B cell (primary cell): ENCODE data around the gene PPP6R1. TPM values are rescaled to one million over a fixed set of nuclear protein-coding genes. Genes with fewer than 3 reads are reported as not detected.

Source experiments
- ATAC-seq: fragments of 200-7000 bp; cut with Tn5 transposase; one replicate; pipeline ENCODE4 v1.10.0; 2021; ENCODE audit warnings: low read depth, mild to moderate bottlenecking, moderate number of reproducible peaks, moderate library complexity
- CTCF ChIA-PET: fragments of 350-600 bp; sonication (Branson Sonifier 250); formaldehyde crosslinking; loops from one replicate; lab custom pipeline; 2021; ENCODE audit warnings: antibody characterized with exemption, inconsistent platforms; lab: Charles Lee
- POLR2A ChIA-PET: fragments of 350-600 bp; sonication (Branson Sonifier 250); formaldehyde crosslinking; loops from one replicate; lab custom pipeline; 2021; ENCODE audit warnings: antibody characterized with exemption; lab: Charles Lee
- DNase-seq: peaks from one replicate; pipeline ENCODE4 v3.0.0; 2013
- H2AFZ ChIP-seq: 2 replicates; pipeline ENCODE4 v1.6.1; 2012; ENCODE audit warnings: mild to moderate bottlenecking, low read depth, low read length; ENCODE audit not compliant: insufficient read depth, poor library complexity, severe bottlenecking
- H3K27ac ChIP-seq, 2 donors: 1 replicate in 1 of 2; 2 replicates in 1 of 2; pipeline ENCODE4 v1.5.1; 2012 to 2013; ENCODE audit warnings: low read length in 2 of 2, mild to moderate bottlenecking in 2 of 2, moderate library complexity in 1 of 2
- H3K27me3 ChIP-seq, 4 experiments: fragments of 200-600 bp in 1 of 4; sonication (generic) in 1 of 4; replicated peaks in 1 of 4; 1 replicate in 2 of 4; 2 replicates in 2 of 4; pipeline versions ENCODE4 v1.6.1 to v1.7.0; 2013 to 2016; ENCODE audit warnings: low read length in 3 of 4, mild to moderate bottlenecking in 2 of 4, mixed read lengths in 1 of 4, moderate library complexity in 1 of 4; ENCODE audit not compliant: insufficient read depth in 4 of 4, control insufficient read depth in 3 of 4; ENCODE audit errors: control extremely low read depth in 1 of 4
- H3K36me3 ChIP-seq, 2 experiments: replicated peaks in 1 of 2; 1 replicate in 1 of 2; 2 replicates in 1 of 2; pipeline versions ENCODE4 v1.6.1 to v1.7.1; 2013; ENCODE audit warnings: low read length in 1 of 2; ENCODE audit not compliant: insufficient read depth in 2 of 2, control insufficient read depth in 1 of 2; ENCODE audit errors: control extremely low read depth in 1 of 2, extremely low read depth in 1 of 2
- H3K4me1 ChIP-seq, 2 donors: fragments of 200-600 bp in 1 of 2; sonication (generic) in 1 of 2; 1 replicate in 1 of 2; 2 replicates in 1 of 2; pipeline versions ENCODE4 v1.5.1 to v1.6.1; 2013 to 2017; ENCODE audit warnings: low read length in 2 of 2; ENCODE audit not compliant: control insufficient read depth in 2 of 2, insufficient read depth in 2 of 2
- H3K4me2 ChIP-seq: replicated peaks from 2 replicates; pipeline ENCODE3; 2012; ENCODE audit warnings: mild to moderate bottlenecking, low read depth, low read length; ENCODE audit not compliant: poor library complexity, severe bottlenecking
- H3K4me3 ChIP-seq, 5 experiments: fragments of 200-600 bp in 1 of 5; sonication (generic) in 1 of 5; 1 replicate in 3 of 5; 2 replicates in 2 of 5; pipeline versions ENCODE4 v1.5.1 to v1.7.0; 2011 to 2016; ENCODE audit warnings: low read length in 4 of 5, mild to moderate bottlenecking in 4 of 5, low read depth in 2 of 5, control low read depth in 1 of 5, moderate library complexity in 1 of 5; ENCODE audit not compliant: insufficient read depth in 1 of 5; ENCODE audit errors: control extremely low read depth in 1 of 5, extremely low read depth in 1 of 5
- H3K79me2 ChIP-seq: fragments of 200-600 bp; sonication (generic); one replicate; pipeline ENCODE4 v1.6.0; 2016; ENCODE audit warnings: low read length; ENCODE audit not compliant: control insufficient read depth, insufficient read depth
- H3K9ac ChIP-seq: fragments of 200-600 bp; sonication (generic); 2 replicates; pipeline ENCODE4 v1.6.1; 2017; ENCODE audit warnings: mild to moderate bottlenecking, low read length, moderate library complexity
- H3K9me3 ChIP-seq, 3 donors: one replicate each; pipeline versions ENCODE4 v1.6.1 to v1.7.1; 2013; ENCODE audit warnings: low read length in 2 of 3; ENCODE audit not compliant: control insufficient read depth in 2 of 3, insufficient read depth in 1 of 3; ENCODE audit errors: control extremely low read depth in 1 of 3
- H4K20me1 ChIP-seq: 2 replicates; pipeline ENCODE4 v1.6.0; 2012; ENCODE audit warnings: mild to moderate bottlenecking, low read length; ENCODE audit not compliant: insufficient read depth, control insufficient read depth, poor library complexity, severe bottlenecking
- H3K27ac Mint-ChIP-seq: one replicate; pipeline ENCODE4 v1.8.0; 2021; ENCODE audit warnings: mixed read lengths
- H3K27me3 Mint-ChIP-seq: one replicate; pipeline ENCODE4 v1.8.0; 2021; ENCODE audit warnings: mixed read lengths
- H3K4me1 Mint-ChIP-seq: one replicate; pipeline ENCODE4 v1.8.0; 2021; ENCODE audit warnings: mixed read lengths
- H3K4me3 Mint-ChIP-seq: one replicate; pipeline ENCODE4 v1.8.0; 2021; ENCODE audit warnings: mixed read lengths
- H3K9me3 Mint-ChIP-seq: one replicate; pipeline ENCODE4 v1.8.0; 2022; ENCODE audit warnings: mixed read lengths; ENCODE audit not compliant: insufficient read depth
- CTCF ChIP-seq: fragments of 200-600 bp; IDR thresholded peaks from one replicate; pipeline ENCODE4 v1.8.0; 2022; ENCODE audit warnings: antibody characterized with exemption, mild to moderate bottlenecking
- EZH2 ChIP-seq: IDR thresholded peaks from 2 replicates; pipeline ENCODE4 v1.6.1; 2012; ENCODE audit warnings: borderline replicate concordance, low read depth, mild to moderate bottlenecking, moderate library complexity, low read length; ENCODE audit not compliant: insufficient read depth, poor library complexity, severe bottlenecking
- WGBS: methylation state at CpG from one replicate; pipeline ENCODE4 v1.1.5; 2013; ENCODE audit warnings: missing lambda C conversion rate; ENCODE audit not compliant: insufficient coverage; 5-methylcytosine and 5-hydroxymethylcytosine counted together
- intact Hi-C: fragments of 100-400 bp; cut with micrococcal nuclease; formaldehyde crosslinking; loops from one replicate; pipeline ENCODE4 v1.10.0; 2022
- polyA plus RNA-seq: library from polyadenylated mRNA; depleted of rRNA; stranded (reverse); fragments of >200 nt; gene quantifications from 2 replicates; pipeline ENCODE4 v1.2.3, GENCODE V29; 2012
- total RNA-seq, 2 donors: library from RNA; stranded (reverse); fragments of 120-200 nt in 1 of 2; gene quantifications; 1 replicate in 1 of 2; 2 replicates in 1 of 2; pipeline versions ENCODE4 v1.2.3 to v1.2.4, GENCODE V29; 2013 to 2022

PPP6R1 gene
- total and polyA plus RNA-seq, 2 donors (not counting 1 experiment from before 2014, with no cell fraction given), result 122 to 193 TPM

- peak overlapping the region; percentile 25 to 64 for H3K27ac ChIP-seq
Measured at GRCh38 chr19:55302318-55302703, 43.5 kb upstream of the PPP6R1 start.

More at GRCh38 chr19:55302318-55302703, 43.5 kb upstream of the PPP6R1 start:
- Mint-ChIP-seq H3K27ac (peak overlapping the region; percentile 87), H3K4me3 (peak overlapping the region; percentile 90), H3K27me3 (peaks cover 6% of the 10 kb centered on the region), H3K9me3 (no peaks in the 10 kb centered on the region), H3K4me1 (peaks cover 12% of the 10 kb centered on the region)
- Histone ChIP-seq H3K4me2 (peak overlapping the region; percentile 88), H3K9ac (peak overlapping the region; percentile 63), H3K27me3 (no peaks in the 10 kb centered on the region), H2AFZ (peak overlapping the region; percentile 94), H3K36me3 (no peaks in the 10 kb centered on the region), H4K20me1 (no peaks in the 10 kb centered on the region), H3K4me3 (peak overlapping the region in 4 of 5 experiments; percentile 35 to 53 (median 49)), H3K4me1 (peaks cover 8 to 15% of the 10 kb centered on the region in 2 donors), H3K9me3 (peaks cover 0 to 5% (median 0%) of the 10 kb centered on the region in 3 donors), H3K79me2 (no peaks in the 10 kb centered on the region)
- no peak for TF ChIP-seq EZH2
- TF ChIP-seq CTCF, result no peak
- WGBS, result 78% methylated on average over 12 of the region's 12 CpGs
- ATAC-seq, result no peak
- intact Hi-C loops, result loop anchor here (1.0 to 5.0 kb wide), 3 partner anchors 22 to 200 kb away; partner anchors contain the start of genes HSPBP1 and KMT5C
- CTCF ChIA-PET, result interaction anchor here (0.9 to 3.5 kb wide), 17 partner anchors 10 to 304 kb away, joined by 3 to 27 read pairs (median 5); partner anchors contain the start of genes HSPBP1, KMT5C and TMEM238
- POLR2A ChIA-PET, result interaction anchor here (0.9 kb wide), 1 partner anchor 48 kb away, joined by 4 read pairs; no protein-coding TSS in a partner anchor
- DNase-seq, result no peak
